SK-N-MC (cell line): Measurements from ENCODE around the gene PCCA.
A peak's percentile ranks its signal among the peaks of the same experiment; 100 is the strongest.
"Not testable (repeated sequence)": the region's sequence is repeated elsewhere in the genome, so short reads cannot be mapped to it uniquely, and the experiment has no call there.

Experiments used
- DNase-seq: peaks from one replicate; pipeline ENCODE4 v3.0.0-alpha.2; 2011; ENCODE audit warnings: low read depth, low spot score
- H3K27ac ChIP-seq: fragments of 200-600 bp; sonication (generic); 2 replicates; pipeline ENCODE4 v1.5.1; 2016; ENCODE audit warnings: mixed run types
- H3K36me3 ChIP-seq: fragments of 200-600 bp; sonication (generic); 2 replicates; pipeline ENCODE4 v1.6.1; 2017; ENCODE audit warnings: antibody characterized with exemption, low read length, mixed read lengths; ENCODE audit not compliant: insufficient read depth
- H3K4me3 ChIP-seq: fragments of 200-600 bp; sonication (generic); 2 replicates; pipeline ENCODE4 v1.5.1; 2016
- H3K9ac ChIP-seq: fragments of 200-600 bp; sonication (generic); 2 replicates; pipeline ENCODE4 v1.8.0; 2017; ENCODE audit warnings: mixed run types, mixed read lengths; ENCODE audit not compliant: insufficient read length
- H3K9me3 ChIP-seq: fragments of 200-600 bp; sonication (generic); 2 replicates; pipeline ENCODE4 v1.6.1; 2017; ENCODE audit warnings: low read depth, mild to moderate bottlenecking, antibody characterized with exemption, low read length, moderate library complexity, mixed read lengths
- EZH2 ChIP-seq: fragments of 200-600 bp; sonication (generic); IDR thresholded peaks from one replicate; pipeline ENCODE4 v1.6.1; 2017; ENCODE audit warnings: antibody characterized with exemption
- FOXP2 ChIP-seq: optimal IDR thresholded peaks from 2 replicates; pipeline ENCODE3; 2011; ENCODE audit warnings: mild to moderate bottlenecking, moderate library complexity; ENCODE audit not compliant: insufficient read depth; ENCODE audit errors: extremely low read length, control extremely low read depth
- POLR2AphosphoS5 ChIP-seq: IDR thresholded peaks from 2 replicates; pipeline ENCODE4 v1.6.1; 2012; ENCODE audit warnings: mild to moderate bottlenecking, low read depth, low read length, borderline replicate concordance

Gene PCCA

GRCh38 chr13:100063906-100064305, 25.0 kb upstream of the PCCA start:
- Histone ChIP-seq H3K27ac (no peak overlapping the region), H3K9me3 (no peaks in the 10 kb centered on the region), H3K36me3 (no peaks in the 10 kb centered on the region), H3K4me3 (no peak overlapping the region), H3K9ac (no peak overlapping the region)
- no peak for TF ChIP-seq POLR2AphosphoS5
- no peak for DNase-seq

DNA sequence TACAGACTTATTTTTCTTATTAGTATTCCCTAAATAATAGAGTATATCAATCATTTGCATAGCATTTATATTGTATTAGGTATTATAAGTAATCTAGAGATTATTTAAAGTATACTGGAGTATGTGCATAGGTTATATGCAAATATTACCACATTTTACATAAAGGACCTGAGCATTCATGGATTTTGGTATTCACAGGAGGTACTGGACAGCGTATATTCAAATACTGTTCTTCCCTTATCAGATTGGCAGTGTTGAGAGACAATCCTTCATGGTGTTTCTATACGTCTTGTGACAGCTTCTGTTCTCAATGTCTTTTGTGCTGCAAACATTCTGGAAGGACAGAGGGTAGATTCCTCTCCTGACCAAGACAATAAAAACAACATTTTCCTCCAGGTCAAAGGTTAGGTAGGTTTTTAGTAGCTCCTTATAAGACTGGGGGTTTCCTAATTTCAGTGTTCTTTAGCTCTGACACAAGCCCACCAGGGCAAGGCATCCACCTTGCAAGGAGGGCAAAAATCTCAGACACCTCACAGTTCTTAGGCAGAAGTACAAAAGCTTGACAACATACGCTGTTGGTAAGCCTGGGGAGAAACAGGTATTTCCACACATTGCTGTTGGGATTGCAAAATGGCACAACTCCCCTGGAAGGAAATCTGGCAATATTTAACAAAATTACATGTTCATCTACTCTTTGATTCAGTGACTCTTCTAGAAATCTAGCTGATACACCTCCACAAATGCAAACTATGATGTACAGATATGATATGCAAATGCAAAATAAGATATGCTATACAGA, 20.6 kb upstream of the PCCA start:
- no peak for DNase-seq
- Histone ChIP-seq H3K4me3 (no peak overlapping the region), H3K9ac (no peak overlapping the region), H3K36me3 (no peaks in the 10 kb centered on the region), H3K27ac (no peak overlapping the region), H3K9me3 (no peaks in the 10 kb centered on the region)
- TF ChIP-seq POLR2AphosphoS5 (no peak), EZH2 (no peak)

GRCh38 chr13:100069278-100069677, 19.6 kb upstream of the PCCA start:
- Histone ChIP-seq H3K9ac (no peak overlapping the region), H3K36me3 (no peaks in the 10 kb centered on the region), H3K27ac (no peak overlapping the region), H3K9me3 (no peaks in the 10 kb centered on the region), H3K4me3 (no peak overlapping the region)
- no peak for TF ChIP-seq EZH2
- TF ChIP-seq FOXP2 = no peak
- TF ChIP-seq POLR2AphosphoS5 = no peak
- no peak for DNase-seq

DNA sequence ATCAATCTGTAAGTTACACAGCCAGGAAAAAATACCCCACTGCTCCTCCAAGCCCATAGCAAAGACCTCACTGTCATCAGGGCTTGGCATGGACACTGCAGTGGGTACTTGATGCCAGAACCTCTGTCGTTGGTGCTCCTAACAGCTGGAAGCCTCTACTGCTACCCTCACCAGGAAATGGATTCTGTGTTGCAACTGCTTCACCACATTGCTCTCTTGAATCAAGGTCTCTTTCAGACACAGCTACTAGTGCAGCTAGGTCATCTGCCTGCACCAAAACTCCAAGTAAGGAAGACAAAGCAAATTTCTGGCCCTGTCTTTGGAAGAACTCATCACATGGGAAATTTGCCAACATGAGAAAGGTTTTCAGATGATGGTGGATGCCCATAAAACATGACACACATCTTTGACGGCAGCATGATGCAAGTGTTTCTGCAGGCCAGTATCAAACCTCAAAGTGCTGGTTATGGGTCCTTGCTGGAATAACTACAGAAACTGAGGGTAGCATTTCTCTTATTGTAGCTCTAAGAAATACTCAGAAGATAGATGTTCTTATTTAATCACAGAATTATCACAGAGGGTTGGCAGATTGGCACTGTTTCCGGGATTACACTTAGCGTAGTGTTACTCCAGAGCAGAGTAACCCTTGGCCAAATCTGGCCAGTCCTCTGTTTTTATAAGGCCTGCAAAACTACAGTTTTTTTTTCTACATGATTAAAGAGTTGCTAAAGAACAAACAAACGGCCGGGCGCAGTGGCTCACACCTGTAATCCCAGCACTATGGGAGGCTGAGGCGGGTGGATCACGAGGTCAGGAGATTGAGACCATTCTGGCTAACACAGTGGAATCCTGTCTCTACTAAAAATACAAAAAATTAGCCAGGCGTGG, 12.9 kb upstream of the PCCA start:
- TF ChIP-seq FOXP2 = no peak
- TF ChIP-seq POLR2AphosphoS5 = no peak
- TF ChIP-seq EZH2 = no peak
- DNase-seq = no peak
- no peak overlapping the region for H3K9ac ChIP-seq
- H3K27ac ChIP-seq = no peak overlapping the region
- H3K4me3 ChIP-seq = no peak overlapping the region
- no peaks in the 10 kb centered on the region for H3K9me3 ChIP-seq
- no peaks in the 10 kb centered on the region for H3K36me3 ChIP-seq

GRCh38 chr13:100079003-100079402, 9.9 kb upstream of the PCCA start:
- not testable (repeated sequence) for H3K27ac ChIP-seq, H3K9me3 ChIP-seq, H3K4me3 ChIP-seq, H3K36me3 ChIP-seq, H3K9ac ChIP-seq, DNase-seq

GRCh38 chr13:100083401-100083800, 5.5 kb upstream of the PCCA start:
- H3K9me3 ChIP-seq, H3K27ac ChIP-seq, H3K36me3 ChIP-seq, H3K9ac ChIP-seq, DNase-seq, H3K4me3 ChIP-seq: not testable (repeated sequence)

DNA sequence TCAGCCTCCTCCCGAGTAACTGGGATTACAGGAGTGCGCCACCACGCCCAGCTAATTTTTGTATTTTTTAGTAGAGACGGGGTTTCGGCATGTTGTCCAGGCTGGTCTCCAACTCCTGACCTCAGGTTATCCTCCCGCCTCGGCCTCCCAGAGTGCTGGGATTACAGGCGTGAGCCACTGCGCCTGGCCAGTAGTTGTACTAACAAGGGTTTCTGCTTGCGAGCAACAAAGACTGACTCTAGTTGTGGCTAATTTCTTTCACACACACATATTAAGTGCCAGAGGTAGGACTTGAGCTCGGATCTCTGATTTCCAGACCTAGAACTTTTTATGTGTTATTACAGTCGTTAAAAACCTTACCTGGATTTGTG, 635 bp upstream of the PCCA start:
- Histone ChIP-seq H3K36me3 (peaks cover 8% of the 10 kb centered on the region; the same call in 1 of the 2 replicates), H3K27ac (no peak overlapping the region), H3K9me3 (no peaks in the 10 kb centered on the region), H3K9ac (peak overlapping the region; percentile 71), H3K4me3 (peak overlapping the region; percentile 95)
- DNase-seq = no peak
- TF ChIP-seq POLR2AphosphoS5 = no peak

GRCh38 chr13:100089465-100090032, 656 bp downstream of the PCCA start:
- Histone ChIP-seq H3K9ac (peak overlapping the region; percentile 64), H3K9me3 (no peaks in the 10 kb centered on the region), H3K36me3 (peaks cover 8% of the 10 kb centered on the region; the same call in 1 of the 2 replicates), H3K4me3 (peak overlapping the region; percentile 95), H3K27ac (no peak overlapping the region)
- DNase-seq = no peak
- no peak for TF ChIP-seq EZH2
- no peak for TF ChIP-seq POLR2AphosphoS5
- no peak for TF ChIP-seq FOXP2

- TF ChIP-seq EZH2 (no peak), FOXP2 (no peak), POLR2AphosphoS5 (no peak)
- Histone ChIP-seq H3K9ac (no peak overlapping the region), H3K9me3 (no peaks in the 10 kb centered on the region), H3K36me3 (peaks cover 3% of the 10 kb centered on the region; the same call in 1 of the 2 replicates), H3K4me3 (no peak overlapping the region), H3K27ac (no peak overlapping the region)
- no peak for DNase-seq
These were observed 2.0 kb downstream of the PCCA start for GRCh38 chr13:100090861-100091260.
